NCI-H226 (cell line): Measurements from ENCODE around the gene DNAI1.
A peak's percentile ranks its signal among the peaks of the same experiment; 100 is the strongest.
"Not testable (repeated sequence)": the region's sequence is repeated elsewhere in the genome, so short reads cannot be mapped to it uniquely, and the experiment has no call there.

ENCODE experiments used
- DNase-seq: peaks from one replicate; pipeline ENCODE4 v3.0.0-alpha.2; 2015

The DNAI1 gene

DNA sequence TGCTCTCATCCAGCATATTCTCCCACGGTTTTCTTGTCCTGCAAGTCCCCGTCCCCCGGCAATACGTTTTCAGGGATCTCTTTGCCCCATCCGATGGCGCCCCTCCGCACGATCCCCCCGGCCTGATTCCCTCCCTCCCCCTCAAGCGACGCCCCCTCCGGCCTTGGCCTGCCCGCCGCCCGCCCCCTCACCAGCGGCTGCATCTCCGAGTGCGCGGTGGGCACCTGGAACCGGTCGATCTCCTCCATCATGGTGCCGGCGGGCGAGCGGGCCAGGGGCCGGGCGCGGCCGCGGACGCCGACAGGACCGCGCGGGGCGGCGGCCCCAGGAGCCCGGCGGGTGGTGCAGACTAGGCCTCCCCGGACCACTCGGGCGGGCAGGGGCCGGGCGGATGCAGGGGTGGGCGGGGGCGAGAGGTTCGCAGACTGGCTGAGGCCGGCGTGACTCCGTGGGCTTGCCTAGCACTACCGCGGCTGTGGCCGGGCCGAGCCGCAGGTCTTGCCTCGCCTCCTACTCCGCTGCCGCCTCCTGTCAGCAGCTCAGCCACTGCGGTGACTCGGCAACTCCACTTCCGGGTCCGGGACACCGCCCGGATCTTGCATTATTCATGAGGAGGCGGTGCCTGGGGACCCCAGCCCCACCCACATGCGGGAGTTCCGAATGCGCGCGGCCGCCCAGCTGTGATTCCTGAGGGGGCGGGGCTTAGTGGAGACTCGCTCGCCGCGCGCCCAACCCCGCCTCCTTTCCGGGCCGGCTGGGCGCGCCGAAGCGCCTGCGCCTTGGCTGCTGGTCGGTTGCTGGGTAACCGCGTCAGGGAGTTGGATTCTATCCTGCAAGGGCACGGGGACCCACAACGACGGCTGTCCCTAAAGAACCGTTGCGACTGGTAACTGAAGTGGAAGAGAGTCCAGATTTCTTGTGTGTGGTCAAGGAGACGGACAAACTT is at the start of gene DNAI1, which contains the start of gene FAM219A:
DNAI1 (plus strand) TSS at position 793 of the 946 bp plus-strand sequence. CDS start 201 bp downstream, outside the sequence.
FAM219A (minus strand) TSS at position 558 of the 946 bp plus-strand sequence; CDS start at position 251, 307 bp downstream.
- peak; percentile 83 for DNase-seq

DNA sequence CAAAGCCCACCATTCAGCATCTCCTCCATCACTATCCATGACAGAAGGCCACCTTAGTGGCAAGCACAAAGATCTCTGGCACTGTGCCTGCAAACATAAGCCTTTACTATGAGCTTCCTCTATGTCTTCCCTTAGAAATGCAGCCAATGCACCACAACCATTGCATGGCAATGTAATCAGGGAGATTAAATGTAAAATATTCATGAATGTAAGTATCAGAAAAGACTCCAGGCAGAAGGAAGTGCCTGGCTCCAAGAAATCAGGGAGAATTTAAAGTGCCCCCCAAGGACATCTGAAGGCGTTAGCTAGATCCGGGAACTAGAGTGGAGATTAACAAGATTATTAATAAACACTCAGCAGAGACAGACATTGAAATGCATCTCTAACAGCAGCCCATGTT is 49.5 kb upstream of the DNAI1 start:
- DNase-seq = no peak

DNA sequence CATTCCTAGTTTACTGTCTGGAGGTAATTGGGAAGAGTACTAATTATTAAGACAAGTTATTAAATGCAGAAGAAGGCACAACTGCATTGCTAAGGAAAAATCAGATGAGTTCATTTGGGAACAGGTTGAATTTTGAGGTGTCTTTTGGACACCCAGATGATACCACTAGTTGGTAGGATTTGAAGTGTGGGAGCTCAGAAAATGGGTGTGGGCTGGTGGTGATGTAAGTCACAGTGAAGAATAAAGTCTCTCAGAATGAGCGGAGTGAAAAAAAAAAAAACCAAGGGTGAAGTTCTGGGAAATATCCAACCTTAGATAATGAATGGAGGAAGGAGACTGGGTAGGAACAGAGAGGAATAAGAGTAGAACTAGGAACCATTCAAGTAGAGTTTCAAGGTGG is 46.3 kb upstream of the DNAI1 start:
- no peak for DNase-seq

DNA sequence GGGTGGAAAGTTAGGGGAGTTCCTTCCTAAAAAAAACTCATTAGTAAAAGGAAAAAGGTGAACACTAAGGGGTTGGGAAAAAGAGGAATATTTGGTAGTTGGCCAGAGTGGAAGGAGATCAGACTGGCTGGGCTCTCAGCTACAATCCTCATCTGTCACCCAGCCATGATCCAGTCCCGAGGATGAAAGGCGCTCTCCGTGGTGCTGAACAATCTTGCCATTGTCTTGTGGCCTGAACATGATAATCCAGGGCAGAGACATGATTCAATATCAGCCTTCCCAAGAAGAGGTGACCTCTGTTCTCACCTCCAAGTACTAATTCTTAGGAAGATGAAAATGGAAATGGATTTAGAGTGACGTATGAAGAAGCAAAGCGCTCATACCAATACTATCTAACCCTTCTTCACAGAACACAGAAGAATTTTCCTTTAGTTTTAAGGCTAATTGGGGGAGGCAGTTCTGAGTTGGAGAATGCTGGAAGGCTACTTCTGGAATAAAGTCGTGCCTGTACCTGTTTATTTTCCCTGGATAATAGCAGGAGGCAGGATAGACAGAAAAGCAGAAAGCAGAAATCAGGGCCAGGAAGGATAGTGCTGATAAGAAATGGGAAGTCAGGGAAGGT is 45.3 kb upstream of the DNAI1 start:
- DNase-seq = no peak

DNA sequence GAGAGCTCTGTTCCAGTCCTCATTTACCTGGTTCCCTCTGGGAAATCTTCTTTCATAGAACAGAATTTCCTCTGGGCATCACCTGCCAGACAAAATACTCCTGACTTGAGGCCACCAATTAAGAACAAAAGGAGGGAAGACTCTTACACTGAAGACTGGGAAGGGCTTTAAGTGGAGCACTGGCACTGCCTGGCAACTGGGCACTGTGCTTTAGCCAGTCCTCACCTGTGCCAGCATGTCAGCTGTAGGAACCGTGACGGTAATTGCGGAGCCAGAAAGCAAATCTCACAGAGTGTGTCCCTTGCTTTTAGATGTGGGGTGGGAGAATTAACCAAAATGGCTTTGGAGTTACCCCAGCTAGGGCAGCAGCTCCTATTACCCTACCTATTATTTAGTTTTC is 40.9 kb upstream of the DNAI1 start:
- DNase-seq = no peak

DNA sequence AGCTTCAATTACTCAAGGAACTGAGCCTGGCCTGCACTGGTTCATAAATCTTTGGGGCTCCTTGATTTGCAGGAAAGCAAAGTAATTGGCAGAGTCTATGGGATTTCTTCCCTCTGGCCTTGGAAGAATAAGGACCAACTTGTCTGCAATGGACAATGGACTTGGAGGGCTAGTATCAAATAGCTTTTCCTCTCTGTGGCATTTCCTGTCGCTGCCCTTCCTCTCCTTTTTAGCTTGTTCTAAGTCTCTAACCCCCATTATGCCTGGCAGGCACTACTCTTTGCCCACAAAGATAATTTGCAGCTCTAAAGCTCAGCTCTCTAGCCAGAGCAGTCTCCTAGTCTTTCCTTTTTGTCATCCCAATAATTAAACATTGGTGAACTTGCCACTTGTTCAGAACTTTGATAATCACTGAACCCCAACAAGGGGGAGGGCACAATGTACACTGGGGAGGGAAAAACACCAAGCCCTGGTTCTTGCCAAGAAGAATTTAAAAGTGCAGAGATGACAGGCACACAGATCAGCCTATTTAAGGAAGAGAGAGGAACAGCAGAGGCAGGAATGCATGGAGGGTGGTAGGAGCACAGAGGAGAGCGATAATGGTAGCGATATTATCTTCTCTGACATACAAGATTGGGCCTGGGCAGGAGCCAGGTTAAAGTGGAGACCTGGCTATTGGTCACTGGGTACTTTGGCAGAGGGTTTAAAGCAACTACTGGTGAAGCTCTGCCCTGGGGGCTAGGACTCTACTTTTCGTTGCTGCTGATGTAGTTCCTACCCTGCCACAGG is 38.7 kb upstream of the DNAI1 start:
- DNase-seq = no peak

DNA sequence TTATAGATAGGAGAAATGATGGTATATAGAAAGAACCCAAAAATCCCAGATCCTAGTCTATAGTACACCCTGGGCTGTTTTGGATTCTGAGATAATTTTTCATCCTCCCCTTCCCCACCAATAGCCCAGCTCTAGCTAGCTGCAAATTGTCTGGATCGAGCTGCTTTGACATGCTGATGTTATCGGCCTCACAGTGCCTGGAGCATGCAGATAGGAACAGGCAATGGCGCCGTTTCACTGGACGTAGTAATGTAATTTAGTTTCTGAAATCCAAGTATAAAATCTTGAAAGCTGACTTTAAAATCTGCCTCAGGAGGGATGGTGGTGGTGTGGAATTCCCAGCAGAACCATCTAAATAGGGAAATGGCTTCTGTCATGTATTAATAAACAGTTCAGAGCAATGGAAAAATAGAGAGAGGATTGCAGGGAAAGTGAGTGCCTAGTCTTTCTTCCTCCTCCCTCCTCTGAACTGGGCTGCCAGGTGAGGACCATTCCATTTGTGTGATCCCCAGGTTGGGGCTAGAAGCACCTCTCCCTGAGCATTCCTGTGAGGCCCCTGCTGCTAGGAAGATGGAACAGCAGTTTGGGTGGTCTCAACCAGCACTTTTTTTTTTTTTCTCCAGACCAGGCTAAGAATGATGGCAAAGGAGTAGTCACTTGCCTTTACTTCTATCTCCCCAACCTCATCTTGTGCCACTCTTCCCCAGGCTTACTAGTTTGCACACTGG is 32.1 kb upstream of the DNAI1 start:
- DNase-seq = no peak

DNA sequence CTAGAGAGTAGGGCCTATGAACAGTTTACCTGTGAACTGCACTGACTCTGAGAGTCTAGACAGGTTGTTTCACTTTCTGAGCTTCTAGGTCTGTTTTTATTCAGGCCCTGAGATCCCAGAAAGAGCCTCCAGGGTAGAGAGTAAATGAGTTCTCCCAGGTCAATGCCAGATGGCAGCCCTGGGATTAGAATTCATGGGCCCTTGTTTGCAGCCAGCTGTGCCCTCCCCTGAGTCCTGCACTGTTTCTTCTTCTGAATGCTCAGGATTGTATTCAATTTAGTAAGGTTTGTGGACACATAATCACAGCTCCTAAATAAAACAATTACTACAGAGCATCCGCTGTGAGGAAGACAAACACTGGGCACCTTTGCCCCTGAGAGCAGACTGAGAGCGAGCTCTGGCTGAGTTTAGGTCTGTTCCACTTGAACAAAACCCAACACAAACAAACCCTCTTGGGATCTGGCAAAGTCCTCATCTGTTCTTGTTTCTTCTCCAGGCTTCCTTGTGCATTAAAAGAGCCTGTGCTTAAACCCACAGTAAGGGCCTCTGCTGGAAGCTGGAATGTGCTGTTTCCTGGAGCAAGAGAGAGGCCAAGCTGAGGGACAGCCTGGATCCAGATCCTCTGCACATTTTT is 30.2 kb upstream of the DNAI1 start:
- no peak for DNase-seq

DNA sequence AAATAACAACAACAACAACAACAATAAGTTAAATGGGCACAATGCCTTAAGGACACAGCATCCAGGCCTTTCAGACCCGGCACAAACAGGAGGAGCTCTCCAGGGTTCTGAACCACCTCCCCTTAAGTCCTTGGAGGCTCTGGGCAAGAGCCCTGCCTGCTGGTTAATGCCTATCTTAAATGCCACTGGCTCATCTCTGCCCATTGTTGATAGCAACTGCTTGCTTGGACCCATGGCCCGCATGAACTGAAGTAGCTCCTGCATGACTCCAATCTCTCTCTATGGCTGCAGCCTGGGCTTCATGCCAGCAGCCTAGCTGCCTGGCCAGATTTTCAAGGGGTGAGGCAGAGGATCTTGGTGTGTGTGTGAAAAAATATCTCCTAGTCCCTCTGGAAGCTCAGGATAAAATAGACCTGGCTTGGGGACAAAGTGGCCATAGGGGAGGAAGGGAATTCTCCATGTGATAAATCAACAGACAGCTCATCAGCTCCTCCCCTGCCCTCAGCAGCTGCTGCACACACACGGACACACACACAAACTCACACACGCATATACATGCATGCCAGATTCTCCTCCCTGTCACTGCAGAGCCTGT is 27.7 kb upstream of the DNAI1 start:
- peak; percentile 45 for DNase-seq

DNA sequence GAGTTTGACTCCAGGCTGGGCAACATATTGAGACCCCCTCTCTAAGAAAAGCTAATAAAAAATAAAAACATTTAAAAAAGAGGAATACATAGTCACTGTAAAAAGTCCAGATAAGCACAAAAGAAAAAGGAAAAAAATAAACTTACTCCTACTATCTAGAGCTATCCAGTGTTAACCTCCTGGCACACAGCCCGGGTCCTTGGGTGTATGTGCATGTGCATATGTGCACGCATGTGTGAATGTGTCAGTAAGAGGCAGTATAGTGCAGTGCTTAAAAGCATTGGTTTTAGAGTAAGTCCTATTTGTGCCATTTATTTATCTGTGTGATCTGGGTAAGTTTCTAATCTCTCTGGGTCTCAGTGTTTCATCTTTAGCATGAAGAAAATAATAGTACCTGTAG is 26.9 kb upstream of the DNAI1 start:
- no peak for DNase-seq

DNA sequence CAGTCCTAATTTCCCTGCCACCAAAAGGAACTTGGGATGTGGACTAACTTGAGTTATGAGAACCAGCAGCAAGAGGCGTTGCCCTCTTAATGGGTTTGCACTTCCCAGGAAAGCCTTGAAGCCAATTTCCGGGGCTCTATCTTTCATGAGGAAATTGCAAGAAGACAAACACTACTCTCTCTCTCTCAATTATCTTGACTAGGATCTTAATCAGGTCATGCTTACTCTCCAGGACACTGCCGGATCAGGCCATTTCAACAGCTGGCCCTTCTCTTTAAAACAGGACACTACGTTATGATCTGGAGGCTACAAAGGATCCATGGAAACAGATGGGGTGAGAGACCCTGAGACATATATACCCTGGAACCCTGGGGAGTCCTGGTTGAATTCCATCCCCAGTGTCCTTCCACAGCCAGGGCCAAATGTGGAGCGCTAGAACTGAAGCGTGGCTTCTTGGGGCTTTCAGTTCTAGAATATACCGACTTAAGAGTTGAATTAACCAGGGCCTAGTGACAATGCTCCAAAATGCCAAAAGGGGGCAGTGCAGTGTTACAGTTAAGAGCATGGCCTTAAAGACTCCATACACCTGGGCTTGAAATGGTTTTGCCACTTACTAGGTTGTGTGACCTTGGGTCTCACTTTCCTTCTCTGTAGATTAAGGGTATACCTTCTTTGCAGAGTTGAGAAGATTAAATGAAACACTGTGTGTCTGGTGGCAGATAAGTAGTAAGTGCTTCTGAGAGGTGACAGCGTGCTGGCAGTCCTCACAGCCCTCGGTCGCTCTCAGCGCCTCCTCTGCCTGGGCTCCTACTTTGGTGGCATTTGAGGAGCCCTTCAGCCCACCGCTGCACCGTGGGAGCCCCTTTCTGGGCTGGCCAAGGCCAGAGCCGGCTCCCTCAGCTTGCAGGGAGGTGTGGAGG is 21.3 kb upstream of the DNAI1 start:
- DNase-seq = peak; percentile 12

DNA sequence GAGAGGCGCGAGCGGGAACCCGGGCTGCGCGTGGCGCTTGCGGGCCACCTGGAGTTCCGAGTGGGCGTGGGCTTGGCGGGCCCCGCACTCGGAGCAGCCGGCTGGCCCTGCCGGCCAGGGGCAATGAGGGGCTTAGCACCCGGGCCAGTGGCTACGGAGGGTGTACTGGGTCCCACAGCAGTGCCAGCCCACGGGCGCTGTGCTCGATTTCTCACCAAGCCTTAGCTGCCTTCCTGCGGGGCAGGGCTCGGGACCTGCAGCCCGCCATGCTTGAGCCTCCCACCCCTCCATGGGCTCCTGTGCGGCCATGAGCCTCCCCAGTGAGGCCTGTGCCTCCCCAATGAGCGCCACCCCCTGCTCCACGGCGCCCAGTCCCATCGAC is 20.7 kb upstream of the DNAI1 start:
- DNase-seq = not testable (repeated sequence)

DNA sequence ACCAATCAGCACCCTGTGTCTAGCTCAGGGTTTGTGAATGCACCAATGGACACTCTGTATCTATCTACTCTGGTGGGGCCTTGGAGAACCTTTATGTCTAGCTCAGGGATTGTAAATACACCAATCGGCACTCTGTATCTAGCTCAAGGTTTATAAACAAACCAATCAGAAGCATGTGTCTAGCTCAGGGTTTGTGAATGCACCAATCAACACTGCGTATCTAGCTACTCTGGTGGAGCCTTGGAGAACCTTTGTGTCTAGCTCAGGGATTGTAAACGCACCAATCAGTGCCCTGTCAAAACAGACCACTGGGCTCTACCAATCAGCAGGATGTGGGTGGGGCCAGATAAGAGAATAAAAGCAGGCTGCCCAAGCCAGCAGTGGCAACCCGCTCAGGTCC is 20.1 kb upstream of the DNAI1 start:
- not testable (repeated sequence) for DNase-seq

DNA sequence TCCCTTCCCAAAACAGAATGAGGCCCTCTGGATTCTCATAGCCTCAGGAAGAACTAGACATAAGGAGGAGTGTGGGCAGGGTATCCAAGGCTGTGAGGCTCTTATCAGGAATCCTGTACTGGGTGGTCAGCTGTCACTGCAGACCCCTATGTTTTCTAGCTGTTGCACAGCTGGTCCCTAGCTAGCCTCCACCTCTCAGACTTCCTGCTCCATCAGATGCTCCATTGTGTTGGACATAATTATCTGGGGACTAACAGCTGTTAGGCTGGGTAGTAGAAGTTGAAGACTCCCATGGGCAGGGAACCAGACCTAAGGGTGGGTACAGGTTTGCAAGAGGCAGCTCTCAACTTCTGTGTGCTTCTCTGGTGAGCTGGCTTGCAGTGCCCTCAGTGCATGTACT is 18.6 kb upstream of the DNAI1 start:
- DNase-seq = no peak

DNA sequence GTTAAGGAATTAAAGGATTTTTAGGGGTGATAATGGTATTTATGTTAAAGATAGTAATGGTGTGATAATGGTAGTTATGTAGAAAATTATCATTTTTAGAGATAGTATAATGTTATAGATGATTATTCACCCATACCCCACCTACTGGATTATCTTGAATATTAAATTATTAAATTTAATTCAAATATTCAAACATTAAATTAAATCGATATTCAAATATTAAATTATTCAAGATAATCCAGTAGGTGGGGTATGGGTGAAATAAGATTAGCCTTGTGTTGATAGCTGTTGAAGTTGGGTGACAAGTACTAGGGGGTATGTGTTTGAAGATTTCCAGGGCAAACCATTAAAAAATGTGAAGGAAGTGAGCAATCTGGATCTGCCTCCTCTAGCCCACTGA is 15.8 kb upstream of the DNAI1 start:
- no peak for DNase-seq

DNA sequence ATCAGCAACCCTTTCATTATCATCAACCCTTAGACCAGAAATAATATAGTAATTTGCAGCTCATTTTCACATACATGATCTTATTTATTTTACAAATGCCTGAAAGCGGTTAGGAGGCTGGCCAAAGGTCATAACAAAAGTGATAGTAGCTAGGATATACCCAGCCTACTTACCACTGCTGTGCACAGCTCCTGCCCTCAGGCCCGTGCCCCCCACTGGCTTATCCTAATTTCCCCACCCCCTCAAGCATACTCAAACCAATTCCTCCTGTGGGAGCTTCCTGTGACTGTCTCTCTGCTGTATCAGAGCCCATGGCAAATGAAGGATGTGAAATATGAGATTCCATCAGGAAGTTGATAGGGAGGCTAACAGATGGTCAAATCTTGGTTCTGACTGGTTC is 15.1 kb upstream of the DNAI1 start:
- DNase-seq = peak; percentile 4

DNA sequence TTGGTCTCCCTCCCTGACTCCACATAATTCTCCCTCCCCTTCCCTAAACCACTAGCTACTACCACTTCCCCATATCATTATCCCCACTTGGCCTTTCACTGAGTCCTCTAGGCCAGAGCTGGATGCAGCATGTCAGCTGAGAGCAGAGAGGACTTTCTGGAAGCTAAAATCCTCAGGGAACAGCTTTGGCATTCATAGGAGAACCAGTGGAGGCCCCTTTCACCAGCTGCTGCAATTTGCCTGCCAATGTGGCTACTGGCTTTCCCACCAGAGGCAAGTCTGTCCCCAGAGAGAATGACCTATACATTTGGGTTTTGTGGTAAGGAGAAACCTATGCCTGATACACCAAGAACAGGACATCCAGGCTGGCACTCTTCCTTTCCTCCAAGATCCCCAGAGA is 14.6 kb upstream of the DNAI1 start:
- no peak for DNase-seq

DNA sequence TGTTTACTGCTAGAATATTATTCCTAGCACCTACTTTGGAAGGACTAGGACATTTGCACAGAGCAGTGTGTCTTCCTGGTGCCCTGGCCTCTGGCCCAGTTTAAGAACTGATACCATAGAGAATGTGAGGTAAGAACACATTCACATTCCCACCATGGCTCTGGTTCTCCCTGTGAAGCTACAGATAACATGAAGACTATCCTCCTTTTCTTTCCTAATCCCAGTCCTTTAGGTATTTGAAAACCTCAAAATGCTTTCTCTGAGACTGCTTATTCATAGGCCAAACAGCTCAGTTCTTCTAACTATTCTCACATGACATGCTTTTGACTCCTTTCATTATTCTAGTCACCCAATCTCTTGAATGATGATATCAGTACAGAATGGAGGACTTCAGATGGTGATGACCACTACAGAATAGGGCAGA is 12.1 kb upstream of the DNAI1 start:
- peak; percentile 6 for DNase-seq

DNA sequence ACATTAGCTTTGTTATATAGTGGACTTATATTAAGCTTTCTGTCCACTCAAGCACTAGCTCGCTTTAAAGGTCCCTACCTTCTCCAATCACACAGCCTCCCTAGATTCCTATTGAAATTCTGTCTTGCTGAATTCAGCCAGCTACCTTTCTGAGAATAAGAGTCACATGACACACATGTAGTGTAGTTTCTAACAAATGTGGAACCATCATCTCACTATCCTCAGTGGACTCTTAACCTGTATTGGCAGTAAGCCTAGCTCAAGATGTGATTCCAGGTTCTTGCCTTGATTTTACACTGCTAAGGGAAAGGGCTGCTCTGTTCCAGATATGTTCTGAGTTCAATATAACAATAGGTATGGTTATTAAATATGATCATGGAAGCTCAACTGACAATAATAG is 11.7 kb upstream of the DNAI1 start:
- DNase-seq = no peak

DNA sequence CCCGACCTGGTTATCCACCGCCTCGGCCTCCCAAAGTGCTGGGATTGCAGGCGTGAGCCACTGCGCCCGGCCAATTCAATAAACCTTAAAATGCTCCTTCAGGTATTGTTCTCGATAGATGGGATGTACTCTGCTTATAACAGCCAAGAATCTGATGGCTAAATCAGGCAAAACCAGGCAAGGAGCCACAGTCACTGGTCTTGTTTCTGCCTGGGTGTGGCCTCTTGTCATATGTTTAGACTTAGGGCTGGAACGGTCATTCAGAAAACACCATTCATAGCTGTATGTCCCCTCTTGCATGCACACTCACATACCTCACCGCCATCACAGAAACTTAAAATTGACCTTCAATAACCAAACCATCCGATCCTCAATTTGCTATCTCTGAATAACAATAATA is 8.0 kb upstream of the DNAI1 start:
- no peak for DNase-seq

DNA sequence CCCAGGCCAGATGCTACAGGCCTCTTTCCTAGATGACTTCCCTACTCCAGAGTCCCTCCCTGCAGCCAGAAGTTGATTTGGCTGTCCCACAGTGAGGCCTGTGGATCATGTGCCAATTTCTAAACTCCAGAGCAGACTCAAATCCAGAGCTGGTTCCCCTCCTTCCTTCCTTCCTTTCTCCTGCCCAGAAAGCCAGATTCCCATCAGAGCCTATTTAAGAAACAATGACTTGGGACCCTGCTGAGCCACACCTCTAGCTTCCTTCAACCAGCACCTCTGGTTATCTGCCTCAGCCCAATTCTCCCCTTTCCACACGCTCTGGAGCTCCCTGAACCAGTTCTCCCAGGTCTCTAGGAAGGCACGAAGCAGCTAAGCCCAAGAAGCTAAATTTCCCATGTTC is 7.5 kb upstream of the DNAI1 start:
- DNase-seq = no peak
